AG04450 (cell line): ENCODE data around the gene CLDN11. TPM values are rescaled to one million over a fixed set of nuclear protein-coding genes. Genes with fewer than 3 reads are reported as not detected.

Source experiments
- CTCF ChIA-PET: fragments of 300-600, 350-600 bp; formaldehyde crosslinking; extraction: SDS; loops from one replicate; lab custom pipeline; 2022; ENCODE audit warnings: antibody characterized with exemption, inconsistent platforms; lab: Charles Lee
- POLR2A ChIA-PET: fragments of 350-600 bp; formaldehyde crosslinking; extraction: SDS; loops from one replicate; lab custom pipeline; 2021; ENCODE audit warnings: antibody characterized with exemption, inconsistent platforms; lab: Yijun Ruan, JAX
- DNase-seq: peaks from one replicate; pipeline ENCODE4 v3.0.0-alpha.2; 2011; ENCODE audit warnings: low read depth, low spot score
- H3K27ac ChIP-seq: one replicate; pipeline ENCODE4 v1.5.1; 2012; ENCODE audit warnings: low read depth, low read length, control low read depth
- H3K27me3 ChIP-seq: one replicate; pipeline ENCODE4 v1.6.0; 2012; ENCODE audit warnings: low read length; ENCODE audit not compliant: control insufficient read depth, insufficient read depth
- H3K4me3 ChIP-seq: 2 replicates; pipeline ENCODE4 v1.5.1; 2011; ENCODE audit warnings: mild to moderate bottlenecking, low read depth, low read length, control low read depth
- H3K9me3 ChIP-seq: 2 replicates; pipeline ENCODE4 v1.5.1; 2012; ENCODE audit warnings: low read length; ENCODE audit not compliant: control insufficient read depth, insufficient read depth
- polyA plus RNA-seq: library from polyadenylated mRNA; depleted of rRNA; stranded (reverse); fragments of >200 nt; gene quantifications from 2 replicates; pipeline ENCODE4 v1.2.3, GENCODE V29; 2011
- TF ChIP-seq, protein P1 (sequence below): IDR thresholded peaks from 2 replicates; pipeline ENCODE4 v1.5.1; 2011; ENCODE audit warnings: low read depth, low read length, control low read depth, inconsistent platforms

The CLDN11 gene
- polyA plus RNA-seq, 1 experiment, result 445 TPM

- POLR2A ChIA-PET, result interaction anchor here (0.6 kb wide), 1 partner anchor 379 kb away, joined by 3 read pairs; no protein-coding TSS in a partner anchor
- Histone ChIP-seq H3K9me3 (peaks cover 9% of the 10 kb centered on the region; the same call in 1 of the 2 replicates), H3K27ac (no peak overlapping the region), H3K4me3 (peak overlapping the region; percentile 94), H3K27me3 (no peaks in the 10 kb centered on the region)
- TF ChIP-seq, protein P1, sequence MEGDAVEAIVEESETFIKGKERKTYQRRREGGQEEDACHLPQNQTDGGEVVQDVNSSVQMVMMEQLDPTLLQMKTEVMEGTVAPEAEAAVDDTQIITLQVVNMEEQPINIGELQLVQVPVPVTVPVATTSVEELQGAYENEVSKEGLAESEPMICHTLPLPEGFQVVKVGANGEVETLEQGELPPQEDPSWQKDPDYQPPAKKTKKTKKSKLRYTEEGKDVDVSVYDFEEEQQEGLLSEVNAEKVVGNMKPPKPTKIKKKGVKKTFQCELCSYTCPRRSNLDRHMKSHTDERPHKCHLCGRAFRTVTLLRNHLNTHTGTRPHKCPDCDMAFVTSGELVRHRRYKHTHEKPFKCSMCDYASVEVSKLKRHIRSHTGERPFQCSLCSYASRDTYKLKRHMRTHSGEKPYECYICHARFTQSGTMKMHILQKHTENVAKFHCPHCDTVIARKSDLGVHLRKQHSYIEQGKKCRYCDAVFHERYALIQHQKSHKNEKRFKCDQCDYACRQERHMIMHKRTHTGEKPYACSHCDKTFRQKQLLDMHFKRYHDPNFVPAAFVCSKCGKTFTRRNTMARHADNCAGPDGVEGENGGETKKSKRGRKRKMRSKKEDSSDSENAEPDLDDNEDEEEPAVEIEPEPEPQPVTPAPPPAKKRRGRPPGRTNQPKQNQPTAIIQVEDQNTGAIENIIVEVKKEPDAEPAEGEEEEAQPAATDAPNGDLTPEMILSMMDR, result no peak
- CTCF ChIA-PET, result interaction anchor here (1.2 to 2.6 kb wide), 2 partner anchors 9 to 389 kb away, joined by 4 to 17 read pairs; no protein-coding TSS in a partner anchor
- DNase-seq, result no peak
Measured at GRCh38 chr3:170423001-170423615, 4.4 kb downstream of the CLDN11 start.

DNA sequence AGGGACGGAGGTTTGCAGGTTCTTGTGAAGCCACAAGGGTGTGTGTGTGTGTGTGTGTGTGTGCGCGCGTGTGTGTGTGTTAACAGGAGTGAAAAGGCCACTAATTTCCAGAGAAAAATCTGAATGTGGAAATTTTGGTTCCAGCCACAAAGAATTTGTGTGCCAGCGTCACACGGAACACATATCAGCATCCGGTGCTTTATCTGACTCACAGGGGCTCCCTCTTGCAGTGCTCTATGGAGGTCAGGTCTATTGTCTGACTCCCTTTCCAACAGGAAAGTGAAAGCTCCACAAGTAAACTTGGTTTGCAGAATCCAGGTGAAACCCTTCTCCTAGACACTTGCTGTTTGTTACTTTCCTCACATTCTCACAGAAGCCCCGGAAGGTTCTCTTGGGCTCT, 6.2 kb downstream of the CLDN11 start:
- CTCF ChIA-PET, result interaction anchor here (1.6 kb wide), 1 partner anchor 11 kb away, joined by 5 read pairs; no protein-coding TSS in a partner anchor
- H3K9me3 ChIP-seq, result peaks cover 4% of the 10 kb centered on the region; the same call in 1 of the 2 replicates
- DNase-seq, result no peak
- no peak overlapping the region for H3K27ac ChIP-seq
- POLR2A ChIA-PET, result no interaction called here
- TF ChIP-seq, protein P1, result no peak
- H3K27me3 ChIP-seq, result no peaks in the 10 kb centered on the region
- no peak overlapping the region for H3K4me3 ChIP-seq

GRCh38 chr3:170425491-170426239, 7.0 kb downstream of the CLDN11 start:
- CTCF ChIA-PET, result interaction anchor here (0.9 to 1.6 kb wide), 2 partner anchors 12 to 386 kb away, joined by 3 to 5 read pairs; no protein-coding TSS in a partner anchor
- no peak for DNase-seq
- POLR2A ChIA-PET, result no interaction called here
- no peaks in the 10 kb centered on the region for H3K27me3 ChIP-seq
- no peak overlapping the region for H3K4me3 ChIP-seq
- H3K9me3 ChIP-seq, result peaks cover 3% of the 10 kb centered on the region; the same call in 1 of the 2 replicates
- no peak overlapping the region for H3K27ac ChIP-seq
- TF ChIP-seq, protein P1, result no peak

- CTCF ChIA-PET, result interaction anchor here (0.9 to 1.6 kb wide), 2 partner anchors 13 to 385 kb away, joined by 3 to 5 read pairs; no protein-coding TSS in a partner anchor
- H3K4me3 ChIP-seq, result no peak overlapping the region
- H3K9me3 ChIP-seq, result peaks cover 3% of the 10 kb centered on the region; the same call in 1 of the 2 replicates
- no peak overlapping the region for H3K27ac ChIP-seq
- POLR2A ChIA-PET, result no interaction called here
- no peaks in the 10 kb centered on the region for H3K27me3 ChIP-seq
- TF ChIP-seq, protein P1, result no peak
- DNase-seq, result no peak
Measured at GRCh38 chr3:170426240-170426797, 7.7 kb downstream of the CLDN11 start.
